Measurements from ENCODE around the gene ZNF335. TPM values are rescaled to one million over a fixed set of nuclear protein-coding genes. Genes with fewer than 3 reads are reported as not detected.

ZNF335 gene
- total and polyA plus RNA-seq, 8 donors, result 7.4 to 27.4 (median 8.8) TPM

- Histone ChIP-seq H3K4me1 (peaks cover 0 to 1% (median 0%) of the 10 kb centered on the region in 3 donors), H3K27ac (no peak overlapping the region), H3K4me3 (no peak overlapping the region), H3K27me3 (no peaks in the 10 kb centered on the region), H3K36me3 (peaks cover 0 to 45% (median 19%) of the 10 kb centered on the region in 3 donors), H3K9me3 (no peaks in the 10 kb centered on the region)
- WGBS, 2 donors, result 89 to 93% methylated on average over 19 of the region's 19 CpGs
- no peak for ATAC-seq
- intact Hi-C loops (cut with DNase I), result no loop called here
- no peak for FAIRE-seq
- peak in 2 of 6 donors; percentile 19 to 23 for DNase-seq
- TF ChIP-seq CTCF (IDR thresholded peaks at IDR 0.05), result no peak
Observed at GRCh38 chr20:45951925-45952834, 19.8 kb downstream of the ZNF335 start.

- Histone ChIP-seq H3K27me3 (no peaks in the 10 kb centered on the region), H3K36me3 (peaks cover 0 to 45% (median 21%) of the 10 kb centered on the region in 3 donors), H3K4me3 (no peak overlapping the region), H3K9me3 (no peaks in the 10 kb centered on the region), H3K4me1 (peaks cover 10 to 20% (median 16%) of the 10 kb centered on the region in 3 donors), H3K27ac (no peak overlapping the region)
- intact Hi-C loops (cut with DNase I), result no loop called here
- 89 to 95% methylated on average over 9 of the region's 9 CpGs for WGBS, 2 donors
- TF ChIP-seq CTCF (IDR thresholded peaks at IDR 0.05), result no peak
- DNase-seq, result no peak
- FAIRE-seq, result no peak
- ATAC-seq, result no peak
Observed at GRCh38 chr20:45950330-45950646, 21.7 kb downstream of the ZNF335 start.

GRCh38 chr20:45949542-45950329, 22.3 kb downstream of the ZNF335 start:
- ATAC-seq, result peak in 1 of 4 donors; percentile 0
- DNase-seq, result peak in 1 of 6 donors; percentile 74
- WGBS, 2 donors, result 81 to 82% methylated on average over 13 of the region's 13 CpGs
- no peaks in the 10 kb centered on the region for H3K27me3 ChIP-seq
- H3K9me3 ChIP-seq, result no peaks in the 10 kb centered on the region
- intact Hi-C loops (cut with DNase I), result no loop called here
- no peak overlapping the region for H3K27ac ChIP-seq
- H3K4me3 ChIP-seq, result no peak overlapping the region
- peaks cover 0 to 45% (median 21%) of the 10 kb centered on the region in 3 donors for H3K36me3 ChIP-seq
- no peak for FAIRE-seq
- no peak for TF ChIP-seq CTCF (IDR thresholded peaks at IDR 0.05)
- H3K4me1 ChIP-seq, result peaks cover 15 to 24% (median 22%) of the 10 kb centered on the region in 3 donors

- no peaks in the 10 kb centered on the region for H3K9me3 ChIP-seq
- peaks cover 18 to 31% (median 26%) of the 10 kb centered on the region in 3 donors for H3K4me1 ChIP-seq
- H3K4me3 ChIP-seq, result no peak overlapping the region
- intact Hi-C loops (cut with DNase I), result no loop called here
- H3K27me3 ChIP-seq, result no peaks in the 10 kb centered on the region
- H3K36me3 ChIP-seq, result peaks cover 0 to 46% (median 21%) of the 10 kb centered on the region in 3 donors
- ATAC-seq (no peak), FAIRE-seq (no peak), DNase-seq (peak in 1 of 6 donors; percentile 69)
- TF ChIP-seq CTCF (IDR thresholded peaks at IDR 0.05), result no peak
- H3K27ac ChIP-seq, result no peak overlapping the region
- 86 to 91% methylated on average over 10 of the region's 10 CpGs for WGBS, 2 donors
Observed at GRCh38 chr20:45948742-45949541, 23.1 kb downstream of the ZNF335 start.

Measured in pancreas (tissue), 10 donors.